C4-2B (cell line): ENCODE results near the gene TNNC1.

Experiments
- H3K27ac ChIP-seq: fragments of 450-650 bp; 2 replicates; pipeline ENCODE4 v1.5.1; 2017
- ZFX ChIP-seq: fragments of 450-650 bp; IDR thresholded peaks from 2 replicates; pipeline ENCODE4 v1.6.1; 2017
- TF ChIP-seq, protein P1 (sequence below): fragments of 450-650 bp; conservative IDR thresholded peaks from 2 replicates; pipeline ENCODE4 v1.5.1; 2017; ENCODE audit warnings: mild to moderate bottlenecking

Gene TNNC1

GRCh38 chr3:52435246-52436101 lies 18.4 kb downstream of the TNNC1 start:
- no peak for TF ChIP-seq ZFX
- TF ChIP-seq, protein P1, sequence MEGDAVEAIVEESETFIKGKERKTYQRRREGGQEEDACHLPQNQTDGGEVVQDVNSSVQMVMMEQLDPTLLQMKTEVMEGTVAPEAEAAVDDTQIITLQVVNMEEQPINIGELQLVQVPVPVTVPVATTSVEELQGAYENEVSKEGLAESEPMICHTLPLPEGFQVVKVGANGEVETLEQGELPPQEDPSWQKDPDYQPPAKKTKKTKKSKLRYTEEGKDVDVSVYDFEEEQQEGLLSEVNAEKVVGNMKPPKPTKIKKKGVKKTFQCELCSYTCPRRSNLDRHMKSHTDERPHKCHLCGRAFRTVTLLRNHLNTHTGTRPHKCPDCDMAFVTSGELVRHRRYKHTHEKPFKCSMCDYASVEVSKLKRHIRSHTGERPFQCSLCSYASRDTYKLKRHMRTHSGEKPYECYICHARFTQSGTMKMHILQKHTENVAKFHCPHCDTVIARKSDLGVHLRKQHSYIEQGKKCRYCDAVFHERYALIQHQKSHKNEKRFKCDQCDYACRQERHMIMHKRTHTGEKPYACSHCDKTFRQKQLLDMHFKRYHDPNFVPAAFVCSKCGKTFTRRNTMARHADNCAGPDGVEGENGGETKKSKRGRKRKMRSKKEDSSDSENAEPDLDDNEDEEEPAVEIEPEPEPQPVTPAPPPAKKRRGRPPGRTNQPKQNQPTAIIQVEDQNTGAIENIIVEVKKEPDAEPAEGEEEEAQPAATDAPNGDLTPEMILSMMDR = no peak
- H3K27ac ChIP-seq = no peak overlapping the region

- TF ChIP-seq ZFX = no peak
- TF ChIP-seq, protein P1 = no peak
- H3K27ac ChIP-seq = no peak overlapping the region
Measured at GRCh38 chr3:52434491-52435115, 19.2 kb downstream of the TNNC1 start.

DNA sequence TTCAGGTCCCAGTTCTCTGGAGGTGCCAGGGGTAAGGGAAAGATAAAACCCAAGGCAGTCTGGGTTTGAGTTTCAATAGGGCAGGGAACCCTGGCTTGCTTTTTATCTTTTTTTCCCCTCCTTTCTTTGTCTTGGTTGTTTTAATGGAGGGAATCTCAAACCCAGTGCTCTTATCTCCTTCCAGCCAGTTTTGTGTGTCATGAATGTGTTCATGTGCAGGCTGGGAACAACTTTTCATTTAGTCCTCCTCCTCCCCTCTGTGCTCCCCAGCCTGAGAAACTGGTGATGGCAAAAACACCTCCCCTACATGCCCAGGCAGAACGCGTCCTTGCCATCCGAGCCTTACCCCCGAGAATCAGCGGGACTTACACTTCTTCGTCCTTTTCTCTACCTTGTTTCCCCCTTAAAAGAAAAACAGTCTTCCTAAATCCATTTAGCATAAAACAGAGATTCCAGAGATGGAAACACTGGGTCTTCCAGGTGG lies 19.8 kb downstream of the TNNC1 start:
- TF ChIP-seq, protein P1 = no peak
- no peak for TF ChIP-seq ZFX
- no peak overlapping the region for H3K27ac ChIP-seq

DNA sequence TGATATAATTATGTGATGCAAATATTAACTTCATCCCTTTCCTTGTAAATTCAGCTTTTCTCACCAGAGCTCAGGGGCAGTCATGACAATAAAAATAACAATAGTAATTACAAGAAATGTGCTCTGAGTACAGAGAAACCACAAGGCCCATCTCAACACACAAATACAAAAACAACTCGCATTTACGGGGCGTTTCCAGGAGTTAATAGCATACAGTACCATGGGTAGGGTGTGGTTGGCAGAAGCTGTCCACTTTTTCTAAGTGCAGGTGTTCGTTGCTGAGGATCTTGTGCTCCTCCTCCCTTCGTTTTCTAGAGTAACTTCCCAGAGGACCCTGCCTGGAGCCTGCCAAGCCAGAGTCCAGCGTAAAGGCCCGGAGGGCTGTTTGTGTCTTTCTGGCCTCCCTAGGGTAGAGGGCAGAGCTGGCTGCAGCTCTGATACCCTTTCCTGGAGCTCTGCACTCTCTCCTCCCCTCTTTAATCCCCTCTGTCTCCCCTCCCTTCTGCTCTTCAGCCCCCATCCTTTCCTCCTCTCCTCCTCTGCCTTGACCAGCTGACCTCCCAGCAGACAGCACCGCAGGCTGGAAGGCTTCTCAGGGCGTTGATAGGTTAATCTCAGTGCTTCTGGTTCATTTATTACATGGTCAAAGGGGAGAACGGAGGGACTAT lies 20.4 kb downstream of the TNNC1 start:
- no peak overlapping the region for H3K27ac ChIP-seq
- TF ChIP-seq, protein P1 = no peak
- no peak for TF ChIP-seq ZFX

- no peak overlapping the region for H3K27ac ChIP-seq
- TF ChIP-seq, protein P1 = no peak
- no peak for TF ChIP-seq ZFX
Measured at GRCh38 chr3:52432691-52433141, 21.1 kb downstream of the TNNC1 start.

GRCh38 chr3:52432225-52432624 lies 21.6 kb downstream of the TNNC1 start:
- TF ChIP-seq, protein P1 = no peak
- no peak for TF ChIP-seq ZFX
- no peak overlapping the region for H3K27ac ChIP-seq
